Keratinocyte (primary cell): ENCODE results near the gene PIGU. TPM values are rescaled to one million over a fixed set of nuclear protein-coding genes. Genes with fewer than 3 reads are reported as not detected.

Source experiments
- DNase-seq: peaks from one replicate; pipeline ENCODE4 v3.0.0-alpha.2; 2011; ENCODE audit warnings: low read depth, missing footprints, low spot score
- FAIRE-seq: peaks from 2 replicates; lab custom pipeline; 2011; peaks lifted over from hg19 to GRCh38; lab: Jason Lieb, UNC
- H2AFZ ChIP-seq: 2 replicates; pipeline ENCODE4 v1.6.0; 2012; ENCODE audit warnings: low read length, control low read depth, inconsistent platforms; ENCODE audit not compliant: control insufficient read depth
- H3K27ac ChIP-seq: 2 replicates; pipeline ENCODE4 v1.5.1; 2011; ENCODE audit warnings: low read length; ENCODE audit not compliant: control insufficient read depth, insufficient read depth
- H3K27me3 ChIP-seq: 3 replicates; pipeline ENCODE4 v1.6.0; 2011; ENCODE audit warnings: low read length; ENCODE audit not compliant: control insufficient read depth, insufficient read depth; ENCODE audit errors: extremely low read depth
- H3K36me3 ChIP-seq, 2 experiments: 2 replicates in 1 of 2; 3 replicates in 1 of 2; pipeline ENCODE4 v1.5.1; 2011; ENCODE audit warnings: low read length in 2 of 2, mild to moderate bottlenecking in 1 of 2; ENCODE audit not compliant: control insufficient read depth in 2 of 2, insufficient read depth in 2 of 2; ENCODE audit errors: extremely low read depth in 1 of 2
- H3K4me1 ChIP-seq: 3 replicates; pipeline ENCODE4 v1.5.1; 2011; ENCODE audit warnings: low read length; ENCODE audit not compliant: control insufficient read depth, insufficient read depth; ENCODE audit errors: extremely low read depth
- H3K4me2 ChIP-seq: 3 replicates; pipeline ENCODE4 v1.6.0; 2011; ENCODE audit warnings: low read depth, low read length; ENCODE audit not compliant: control insufficient read depth, insufficient read depth; ENCODE audit errors: extremely low read depth
- H3K4me3 ChIP-seq, 3 experiments: fragments of 200-600 bp in 1 of 3; sonication (generic) in 1 of 3; 2 replicates in 2 of 3; 3 replicates in 1 of 3; pipeline ENCODE4 v1.5.1; 2011 to 2016; ENCODE audit warnings: low read length in 3 of 3, mild to moderate bottlenecking in 3 of 3, control low read depth in 2 of 3, inconsistent platforms in 1 of 3, low read depth in 1 of 3, mixed read lengths in 1 of 3, mixed run types in 1 of 3, moderate library complexity in 1 of 3; ENCODE audit not compliant: control insufficient read depth in 2 of 3, insufficient read depth in 2 of 3; ENCODE audit errors: extremely low read depth in 1 of 3
- H3K79me2 ChIP-seq: 2 replicates; pipeline ENCODE4 v1.6.0; 2012; ENCODE audit warnings: low read length; ENCODE audit not compliant: control insufficient read depth, insufficient read depth
- H3K9ac ChIP-seq: 3 replicates; pipeline ENCODE4 v1.6.0; 2011; ENCODE audit warnings: low read length; ENCODE audit not compliant: control insufficient read depth, insufficient read depth; ENCODE audit errors: extremely low read depth
- H3K9me1 ChIP-seq: 3 replicates; pipeline ENCODE4 v1.6.0; 2011; ENCODE audit warnings: low read length; ENCODE audit not compliant: control insufficient read depth, insufficient read depth; ENCODE audit errors: extremely low read depth
- H3K9me3 ChIP-seq: 2 replicates; pipeline ENCODE4 v1.5.1; 2012; ENCODE audit warnings: low read depth, low read length; ENCODE audit not compliant: control insufficient read depth
- H4K20me1 ChIP-seq: 3 replicates; pipeline ENCODE4 v1.6.0; 2011; ENCODE audit warnings: low read length; ENCODE audit not compliant: control insufficient read depth, insufficient read depth; ENCODE audit errors: extremely low read depth
- CTCF ChIP-seq, 3 experiments: IDR thresholded peaks in 1 of 3; conservative IDR thresholded peaks in 1 of 3; optimal IDR thresholded peaks in 1 of 3; 2 replicates in 2 of 3; 3 replicates in 1 of 3; pipeline versions ENCODE3 to v1.5.1; 2011; ENCODE audit warnings: low read length in 3 of 3, mild to moderate bottlenecking in 3 of 3, moderate library complexity in 2 of 3, control low read depth in 1 of 3, inconsistent platforms in 1 of 3; ENCODE audit not compliant: insufficient read depth in 2 of 3; ENCODE audit errors: extremely low read depth in 1 of 3
- EZH2 ChIP-seq: IDR thresholded peaks from one replicate; pipeline ENCODE4 v1.6.1; 2012; ENCODE audit warnings: inconsistent platforms, mild to moderate bottlenecking, low read length, moderate library complexity
- dilution Hi-C: fragments of 300-500 bp; cut with MboI; formaldehyde crosslinking; loops from one replicate; pipeline ENCODE4 v1.7.0; 2020; ENCODE audit warnings: low sequenced_read_pairs; ENCODE audit not compliant: extremely low pct_ligation_motif_present
- polyA plus RNA-seq, 5 experiments: library from polyadenylated mRNA; depleted of rRNA in 3 of 5; stranded (reverse) in 3 of 5; stranded (forward) in 1 of 5; unstranded in 1 of 5; fragments of >200 nt; gene quantifications; 1 replicate in 1 of 5; 2 replicates in 3 of 5; 3 replicates in 1 of 5; pipeline versions ENCODE4 v1.2.1 to v1.2.3, GENCODE V29; 2011 to 2012; ENCODE audit warnings: missing spikeins in 2 of 5, low read depth in 1 of 5, low replicate concordance in 1 of 5

The PIGU gene
- polyA plus RNA-seq, 1 donor (not counting 4 experiments of a cell fraction or from before 2014, with no cell fraction given) = 48.0 TPM

GRCh38 chr20:34604980-34605788 lies 71.7 kb downstream of the PIGU start:
- DNase-seq = no peak
- H3K27me3 ChIP-seq = no peaks in the 10 kb centered on the region
- no peak overlapping the region for H3K27ac ChIP-seq
- no peaks in the 10 kb centered on the region for H3K79me2 ChIP-seq
- no peak overlapping the region for H3K4me2 ChIP-seq
- no peak for FAIRE-seq
- H3K4me1 ChIP-seq = no peaks in the 10 kb centered on the region
- dilution Hi-C loops = no loop called here
- H3K36me3 ChIP-seq = no peaks in the 10 kb centered on the region
- TF ChIP-seq EZH2 (no peak), CTCF (optimal IDR thresholded peaks at IDR 0.05 in 1 of 3, IDR thresholded peaks at IDR 0.05 in 1 of 3, conservative IDR thresholded peaks at IDR 0.05 in 1 of 3; ENCODE audit: extremely low read depth in 1 of 3, insufficient read depth in 2 of 3, low read length in 3 of 3) (no peak)
- H3K9me3 ChIP-seq = no peaks in the 10 kb centered on the region
- H3K4me3 ChIP-seq = no peak overlapping the region
- H2AFZ ChIP-seq = no peak overlapping the region
- no peaks in the 10 kb centered on the region for H3K9me1 ChIP-seq
- no peak overlapping the region for H3K9ac ChIP-seq
- H4K20me1 ChIP-seq = no peaks in the 10 kb centered on the region

GRCh38 chr20:34600892-34601653 lies 75.8 kb downstream of the PIGU start:
- H3K4me1 ChIP-seq = no peaks in the 10 kb centered on the region
- no peak overlapping the region for H3K27ac ChIP-seq
- no peak overlapping the region for H2AFZ ChIP-seq
- H3K79me2 ChIP-seq = no peaks in the 10 kb centered on the region
- no peaks in the 10 kb centered on the region for H3K36me3 ChIP-seq
- no peaks in the 10 kb centered on the region for H3K9me3 ChIP-seq
- H3K9me1 ChIP-seq = no peaks in the 10 kb centered on the region
- no peaks in the 10 kb centered on the region for H3K27me3 ChIP-seq
- dilution Hi-C loops = no loop called here
- no peak overlapping the region for H3K4me3 ChIP-seq
- DNase-seq = no peak
- no peak for FAIRE-seq
- TF ChIP-seq EZH2 = no peak
- no peak for TF ChIP-seq CTCF (optimal IDR thresholded peaks at IDR 0.05 in 1 of 3, IDR thresholded peaks at IDR 0.05 in 1 of 3, conservative IDR thresholded peaks at IDR 0.05 in 1 of 3; ENCODE audit: extremely low read depth in 1 of 3, insufficient read depth in 2 of 3, low read length in 3 of 3)
- no peak overlapping the region for H3K9ac ChIP-seq
- no peak overlapping the region for H3K4me2 ChIP-seq
- H4K20me1 ChIP-seq = no peaks in the 10 kb centered on the region
